ENCODE measurements around the gene NUP160.

DNA sequence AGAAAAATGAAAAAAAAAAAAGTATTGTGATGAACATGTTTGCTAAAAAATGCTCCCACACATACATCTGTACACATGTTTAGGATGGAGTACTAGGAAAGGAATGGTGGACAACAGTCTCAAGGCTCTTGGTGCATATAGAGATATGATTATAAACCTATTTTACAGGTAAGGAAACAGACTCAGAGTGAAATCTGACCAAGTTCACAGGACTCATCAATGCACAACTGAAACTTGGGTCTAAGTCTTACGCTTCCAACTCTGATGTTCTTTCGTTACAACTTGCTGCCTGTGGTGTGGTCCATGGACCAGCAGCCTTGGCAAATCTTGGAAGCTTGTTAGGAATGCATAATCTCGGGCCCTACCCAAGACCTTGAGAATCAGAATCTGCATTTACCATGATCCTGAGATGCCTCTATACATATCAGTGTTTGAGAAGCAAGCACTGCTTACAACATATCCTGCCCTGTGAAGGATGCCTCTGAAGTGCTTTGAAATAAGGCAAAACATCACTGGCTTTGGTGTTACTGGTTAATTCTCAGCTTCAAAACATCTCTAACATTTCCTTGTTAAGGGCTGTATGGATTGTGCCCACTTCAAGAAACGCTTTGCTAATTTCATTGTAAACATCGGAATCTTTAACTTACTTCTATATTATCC is 39.9 kb upstream of the NUP160 start:
- TF ChIP-seq, protein P1, sequence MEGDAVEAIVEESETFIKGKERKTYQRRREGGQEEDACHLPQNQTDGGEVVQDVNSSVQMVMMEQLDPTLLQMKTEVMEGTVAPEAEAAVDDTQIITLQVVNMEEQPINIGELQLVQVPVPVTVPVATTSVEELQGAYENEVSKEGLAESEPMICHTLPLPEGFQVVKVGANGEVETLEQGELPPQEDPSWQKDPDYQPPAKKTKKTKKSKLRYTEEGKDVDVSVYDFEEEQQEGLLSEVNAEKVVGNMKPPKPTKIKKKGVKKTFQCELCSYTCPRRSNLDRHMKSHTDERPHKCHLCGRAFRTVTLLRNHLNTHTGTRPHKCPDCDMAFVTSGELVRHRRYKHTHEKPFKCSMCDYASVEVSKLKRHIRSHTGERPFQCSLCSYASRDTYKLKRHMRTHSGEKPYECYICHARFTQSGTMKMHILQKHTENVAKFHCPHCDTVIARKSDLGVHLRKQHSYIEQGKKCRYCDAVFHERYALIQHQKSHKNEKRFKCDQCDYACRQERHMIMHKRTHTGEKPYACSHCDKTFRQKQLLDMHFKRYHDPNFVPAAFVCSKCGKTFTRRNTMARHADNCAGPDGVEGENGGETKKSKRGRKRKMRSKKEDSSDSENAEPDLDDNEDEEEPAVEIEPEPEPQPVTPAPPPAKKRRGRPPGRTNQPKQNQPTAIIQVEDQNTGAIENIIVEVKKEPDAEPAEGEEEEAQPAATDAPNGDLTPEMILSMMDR (IDR thresholded peaks at IDR 0.05; ENCODE audit: low read depth, low read length), result no peak
- no peak for TF ChIP-seq EZH2phosphoT487 (IDR thresholded peaks at IDR 0.05; ENCODE audit: low read depth)
